GM18861 (cell line): ENCODE results near the gene INSL3.

Experiments used
- ATAC-seq: cut with Tn5 transposase; IDR thresholded peaks from one replicate; pipeline ENCODE4 v1.9.1; 2021; ENCODE audit not compliant: unreplicated experiment

INSL3 gene

DNA sequence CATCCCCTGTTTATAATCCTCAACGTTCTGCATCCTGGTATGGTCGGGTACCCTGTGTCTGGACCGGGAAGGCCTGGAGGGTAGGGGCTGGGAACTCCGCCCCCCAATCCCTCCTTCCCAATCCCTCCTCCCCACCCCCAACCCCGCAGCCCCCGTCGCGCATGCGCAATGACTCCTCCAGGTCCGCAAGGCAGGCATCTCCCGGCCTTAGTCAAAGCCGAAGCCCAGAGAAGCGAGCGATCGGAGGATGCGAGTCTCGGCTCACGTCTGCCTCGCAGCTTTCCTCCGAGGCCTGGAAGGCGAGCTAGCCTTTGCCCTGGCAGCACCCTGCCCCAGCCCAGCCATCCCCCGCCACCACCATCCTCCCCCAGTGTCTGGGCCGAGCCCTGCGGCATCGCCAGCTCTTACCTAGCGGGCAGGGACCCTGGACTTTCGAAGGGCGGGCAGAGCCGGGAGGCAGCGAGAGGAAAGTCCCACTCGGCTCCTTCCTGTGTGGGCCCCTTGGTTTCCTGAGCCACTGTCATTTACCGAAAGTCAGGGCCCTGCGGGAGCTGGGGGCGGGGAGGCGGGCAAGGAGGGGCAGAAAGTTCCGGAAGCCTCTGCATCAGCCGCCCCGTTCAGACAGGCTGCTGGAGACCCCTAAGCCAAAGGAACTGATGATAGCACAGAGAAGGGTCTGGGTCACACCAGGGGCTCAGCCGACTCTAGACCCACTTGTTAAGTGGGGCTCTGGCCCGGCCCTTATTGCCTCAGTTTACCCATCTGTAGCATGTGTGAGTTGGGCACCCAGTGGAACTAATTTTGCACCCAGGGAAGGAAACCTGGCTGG is 26.4 kb upstream of the INSL3 start, which contains the start of gene JAK3:
Gene JAK3 (minus strand): TSS at position 445 of the 829 bp plus-strand sequence. CDS start 3,565 bp downstream, outside the sequence.
- peak; percentile 45 for ATAC-seq

- no peak for ATAC-seq
These were observed 24.8 kb upstream of the INSL3 start for GRCh38 chr19:17846146-17846545.

- ATAC-seq, result no peak
These were observed 22.7 kb upstream of the INSL3 start for GRCh38 chr19:17843908-17844490.

- no peak for ATAC-seq
These were observed 22.0 kb upstream of the INSL3 start for GRCh38 chr19:17843292-17843827.

- no peak for ATAC-seq
These were observed 21.5 kb upstream of the INSL3 start for GRCh38 chr19:17842663-17843291.

DNA sequence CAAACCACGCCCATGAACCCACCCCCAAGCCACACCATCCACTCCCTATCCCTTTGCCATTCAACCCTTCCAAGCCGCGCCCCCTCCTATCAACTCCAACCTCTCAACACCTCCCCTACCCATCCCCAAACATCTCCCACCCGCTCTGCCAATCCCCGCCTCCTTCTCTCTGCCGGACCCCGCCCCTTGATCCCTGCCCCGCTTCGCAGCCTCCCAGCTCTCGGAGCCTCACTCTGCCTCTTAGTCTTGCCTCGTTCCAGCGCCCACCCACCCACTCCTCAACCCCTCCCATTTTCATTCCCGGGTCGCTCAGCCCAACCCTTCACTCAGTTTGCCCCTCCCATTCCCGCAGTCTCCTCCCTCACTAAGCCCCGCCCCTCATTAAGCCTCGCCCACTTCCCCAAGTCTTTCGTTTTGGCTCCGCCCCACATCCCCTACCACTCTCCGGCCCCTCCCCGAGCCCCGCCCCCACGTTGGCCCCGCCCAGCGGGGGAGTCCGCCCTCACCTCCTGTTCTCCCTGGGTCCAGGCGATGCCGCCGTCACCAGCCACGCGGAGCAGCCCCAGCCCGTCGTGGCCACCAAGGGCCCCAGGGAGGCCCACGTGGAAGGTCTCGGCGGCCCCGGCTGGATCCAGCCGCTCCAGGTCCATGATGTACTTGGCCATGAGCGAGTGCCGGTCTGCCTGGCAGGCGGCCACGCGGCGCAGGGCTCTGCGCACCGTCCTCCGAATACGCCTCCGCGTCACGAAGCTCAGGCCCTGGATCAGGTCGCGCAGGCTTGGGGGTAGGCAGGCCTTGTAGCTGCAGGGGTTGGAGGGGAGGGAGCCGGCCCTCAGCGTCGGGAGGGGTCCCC is 20.7 kb upstream of the INSL3 start:
- ATAC-seq, result no peak

GRCh38 chr19:17841371-17841809 is 20.1 kb upstream of the INSL3 start:
- no peak for ATAC-seq

GRCh38 chr19:17840019-17840418 is 18.7 kb upstream of the INSL3 start:
- ATAC-seq, result no peak

DNA sequence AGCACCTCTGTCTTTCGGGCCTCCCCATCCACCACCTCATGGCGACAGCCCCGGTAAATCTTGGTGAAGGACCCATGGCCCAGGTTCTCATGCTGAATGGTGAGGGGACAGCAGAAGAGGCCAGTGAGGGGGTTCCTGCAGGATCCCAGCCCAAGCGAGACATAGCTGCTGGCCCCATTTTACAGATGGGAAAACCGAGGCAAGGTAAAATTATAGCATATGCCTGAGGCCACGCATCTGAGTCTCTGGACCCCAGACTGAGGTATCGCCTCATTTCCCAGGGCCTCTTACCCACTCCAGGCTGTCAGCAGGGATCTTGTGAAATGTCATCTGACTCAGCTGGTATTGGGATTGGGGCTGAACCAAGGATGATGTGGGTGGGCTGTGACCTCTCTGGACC is 16.7 kb upstream of the INSL3 start:
- no peak for ATAC-seq

DNA sequence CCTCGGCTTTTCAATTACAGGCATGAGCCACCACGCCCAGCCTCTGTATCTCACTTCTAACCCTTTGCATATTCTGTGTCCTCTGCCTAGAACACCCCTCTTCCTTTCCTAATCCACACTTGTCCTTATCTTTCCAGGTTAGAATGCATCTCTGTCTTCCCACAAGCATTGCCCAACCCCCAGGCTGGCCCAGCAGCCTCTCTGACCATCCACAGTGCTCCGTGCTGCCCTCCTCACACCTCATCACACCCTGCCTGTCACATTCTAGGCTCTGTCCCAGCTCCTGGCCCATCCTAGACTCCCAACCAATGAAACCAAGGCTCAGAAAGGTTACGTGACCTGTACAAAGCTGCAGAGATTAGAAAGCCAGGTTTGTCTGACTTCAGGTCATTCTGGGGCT is 15.2 kb upstream of the INSL3 start:
- ATAC-seq, result no peak

DNA sequence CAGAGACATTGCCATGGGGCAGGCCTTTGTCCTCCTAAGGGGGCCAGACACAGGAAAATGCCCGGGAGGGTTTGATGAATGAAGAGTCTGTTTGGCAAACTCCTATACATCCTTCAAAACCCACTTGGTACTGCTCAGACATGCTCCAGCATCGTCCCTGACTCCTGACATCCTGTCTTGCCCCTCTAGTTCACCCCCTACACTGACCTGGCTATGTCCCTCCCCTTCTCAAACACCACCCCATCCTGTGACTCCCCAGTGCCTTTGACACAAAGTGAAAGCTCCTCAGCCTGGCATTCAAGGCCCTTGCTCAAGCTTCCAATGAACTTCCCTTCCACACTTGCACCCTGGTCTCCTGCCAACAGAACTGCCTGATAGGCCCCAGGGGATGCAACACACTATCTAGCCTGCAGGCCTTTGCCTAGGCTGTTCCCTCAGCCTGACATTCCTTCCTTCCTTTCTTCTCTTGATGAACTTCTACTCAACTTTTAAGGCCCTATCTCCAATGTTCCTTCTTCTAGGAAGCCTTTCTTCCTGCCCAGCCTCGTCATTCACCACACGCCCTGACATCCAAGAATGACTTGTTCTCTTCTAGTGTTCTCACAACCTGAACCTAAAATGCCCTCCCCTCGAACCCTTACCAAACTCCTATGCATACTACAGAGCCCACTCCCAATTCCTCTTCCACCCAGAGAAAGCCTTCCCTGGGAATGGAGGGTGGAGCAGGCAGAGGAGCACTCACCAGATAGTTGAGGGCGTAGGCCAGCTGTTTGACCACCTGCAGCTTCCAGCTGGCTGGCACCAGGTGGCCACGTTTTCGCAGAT is 14.1 kb upstream of the INSL3 start:
- no peak for ATAC-seq

- ATAC-seq, result no peak
These were observed 13.2 kb upstream of the INSL3 start for GRCh38 chr19:17834350-17835181.

DNA sequence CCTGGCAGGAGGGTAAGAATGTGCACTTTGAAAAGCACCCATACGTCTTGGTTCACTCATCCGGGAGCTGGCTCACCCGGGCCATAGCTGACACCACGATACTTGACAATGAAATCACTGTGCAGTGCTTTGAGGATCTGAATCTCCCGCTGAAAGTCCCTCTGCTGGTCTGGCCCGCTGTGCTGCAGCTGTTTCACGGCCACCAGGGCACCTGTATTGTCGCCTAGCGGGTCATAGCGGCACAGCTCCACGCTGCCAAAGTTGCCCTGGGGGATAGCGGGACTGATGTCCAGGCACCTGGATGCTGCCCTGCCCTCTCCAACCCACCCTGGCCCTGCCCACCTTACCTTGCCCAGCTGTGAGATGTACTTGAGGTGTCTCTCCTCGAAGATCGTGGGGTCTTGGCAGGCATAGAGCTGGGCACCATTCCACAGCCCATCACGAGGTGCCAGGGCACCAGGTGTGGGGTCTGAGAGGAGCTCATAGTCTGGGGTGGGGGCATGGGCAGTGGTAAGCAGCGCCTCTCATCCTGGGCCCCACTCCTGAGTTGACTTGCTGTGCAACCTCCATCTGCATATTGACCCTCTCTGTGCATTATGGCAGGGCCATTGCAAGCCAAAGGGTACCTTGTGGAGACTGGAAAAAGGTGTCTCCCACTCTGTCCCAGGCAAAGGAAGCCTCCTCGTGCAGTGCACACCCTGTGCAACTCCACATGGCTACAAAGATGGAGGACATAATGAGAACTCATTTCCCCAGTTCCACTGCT is 11.3 kb upstream of the INSL3 start:
- ATAC-seq, result no peak

DNA sequence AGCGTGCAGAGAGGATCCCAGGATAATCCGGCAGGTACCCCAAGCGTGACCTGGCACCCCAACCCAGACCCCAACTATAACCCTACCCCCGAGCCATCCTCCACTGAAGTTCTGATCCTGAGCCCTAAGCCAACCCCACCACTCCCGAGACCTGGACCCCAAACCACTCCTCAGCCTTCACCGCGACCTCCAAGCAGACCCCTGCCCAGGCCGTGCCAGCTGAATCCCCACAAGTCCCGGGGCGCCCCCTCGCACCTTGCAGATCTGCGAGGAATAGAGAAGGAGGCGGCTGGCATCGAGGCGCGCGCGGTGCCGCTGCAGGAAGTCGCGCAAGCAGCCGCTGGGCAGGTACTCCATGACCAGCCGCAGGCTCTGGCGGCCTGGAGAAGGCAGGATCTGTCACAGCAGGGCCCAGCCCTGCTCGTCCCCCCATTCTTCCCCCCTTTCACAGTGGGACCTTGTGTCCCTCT is 10.1 kb upstream of the INSL3 start:
- no peak for ATAC-seq

DNA sequence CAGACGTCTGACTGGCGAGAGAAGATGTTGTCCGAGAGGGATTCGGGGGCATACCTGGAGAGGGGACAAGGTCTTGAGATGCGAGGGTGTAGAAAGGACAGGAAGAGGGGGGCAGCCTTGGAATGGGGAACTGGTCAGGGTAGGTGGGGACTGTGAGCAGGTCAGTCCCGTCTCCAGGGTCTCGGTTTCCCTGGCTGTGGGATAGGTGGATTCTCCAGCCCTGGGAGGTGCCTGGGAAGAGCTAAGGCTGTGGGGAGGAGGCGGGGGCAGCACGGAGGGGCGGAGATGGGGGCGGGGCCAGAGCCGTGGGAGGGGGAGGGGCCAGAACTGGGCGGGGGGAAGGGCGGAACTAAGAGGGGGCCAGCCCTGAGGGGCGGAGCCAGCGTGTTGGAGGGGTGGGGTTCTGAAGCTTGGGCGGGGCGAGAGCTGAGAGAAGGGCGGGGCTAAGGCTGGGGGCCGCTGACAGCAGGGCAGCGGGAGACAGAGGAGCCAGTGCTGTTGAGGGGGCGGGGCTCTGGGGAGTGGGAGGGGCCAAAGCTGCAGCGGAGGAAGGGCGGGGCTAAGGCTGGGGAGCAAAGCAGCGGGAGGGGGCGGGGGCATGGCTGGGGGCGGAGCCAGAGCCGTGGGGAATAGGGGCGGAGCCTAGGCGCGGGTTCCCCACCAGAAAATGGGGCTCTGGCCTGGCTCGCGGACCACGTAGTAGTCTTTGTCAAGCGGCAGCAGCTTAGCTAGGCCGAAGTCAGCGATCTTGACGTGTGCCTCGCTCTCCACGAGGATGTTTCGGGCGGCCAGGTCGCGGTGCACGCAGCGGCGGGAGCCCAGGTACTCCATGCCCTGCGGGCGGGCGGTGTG is 9.5 kb upstream of the INSL3 start:
- no peak for ATAC-seq

DNA sequence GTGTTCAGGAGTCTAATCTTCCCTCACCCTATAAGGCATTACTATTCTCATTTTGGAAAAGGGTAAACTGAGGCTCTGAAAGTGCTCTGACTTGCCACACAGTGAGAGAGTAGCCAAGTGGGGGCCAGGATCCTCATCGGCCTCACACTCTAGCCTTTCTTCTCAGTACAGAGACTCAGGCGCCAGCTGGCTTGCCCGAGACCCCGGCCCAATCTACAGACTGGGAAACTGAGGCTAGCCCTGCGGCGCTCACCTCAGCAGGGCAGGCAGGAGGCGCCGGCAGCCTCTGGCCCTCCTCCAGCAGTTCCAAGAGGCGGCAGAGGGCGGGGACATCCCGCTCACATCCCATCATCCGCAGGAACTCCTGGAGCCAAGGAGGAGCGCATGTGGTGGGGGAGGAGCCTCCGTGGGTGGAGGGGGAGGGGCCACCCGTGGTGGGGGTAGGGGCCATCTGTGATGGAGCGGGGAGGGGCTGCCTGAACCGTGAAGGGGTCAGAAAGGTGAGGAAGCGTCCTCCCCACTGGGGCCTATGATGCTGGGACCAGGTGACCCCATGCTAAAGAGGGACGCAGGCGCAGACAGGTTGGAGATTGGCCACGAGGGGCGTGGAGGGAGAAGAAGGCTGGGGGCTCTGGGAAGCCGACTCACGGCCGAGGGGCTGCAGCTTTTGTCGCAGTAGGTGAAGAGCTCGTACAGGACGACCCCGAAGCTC is 8.7 kb upstream of the INSL3 start:
- ATAC-seq, result no peak
